ENCODE data around the gene LCN2. TPM values are rescaled to one million over a fixed set of nuclear protein-coding genes. Genes with fewer than 3 reads are reported as not detected.

The LCN2 gene
- total and polyA plus RNA-seq, 2 experiments from 2014 or later = 2.0 TPM; not detected in 1

DNA sequence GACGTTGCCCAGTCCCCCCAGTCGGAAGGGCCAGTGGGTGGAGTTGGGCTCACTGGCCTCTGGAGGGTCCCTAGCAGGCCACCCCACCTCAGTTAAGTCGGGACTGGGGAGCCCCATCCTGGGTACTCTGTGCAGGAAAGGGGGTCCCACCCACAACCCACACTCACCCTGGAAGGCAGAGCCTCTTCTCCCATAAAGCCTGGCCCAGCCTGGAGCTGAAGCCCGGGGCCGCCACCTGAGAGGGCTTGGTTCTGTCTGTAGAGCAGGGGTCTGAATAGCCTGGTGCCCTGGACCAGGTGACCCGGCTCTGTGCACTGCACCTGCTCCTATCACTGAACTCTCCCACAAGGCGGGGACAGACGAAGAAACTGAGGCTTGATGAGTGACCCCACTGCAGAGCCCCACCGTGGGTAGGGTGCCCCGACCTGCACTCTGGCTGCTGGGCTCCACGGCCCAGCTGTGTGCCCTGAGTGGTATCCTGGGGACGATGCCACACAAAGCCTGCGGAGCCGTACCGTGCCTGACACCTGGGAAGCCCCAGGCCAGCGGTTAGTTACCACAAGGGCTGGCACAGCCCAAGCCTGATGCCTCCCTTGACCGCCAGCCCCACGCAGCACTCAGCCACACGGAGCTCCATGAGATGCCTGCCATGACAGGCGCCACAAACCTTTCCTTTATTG, 29.1 kb upstream of the LCN2 start (continued):
- TF ChIP-seq, protein P1, sequence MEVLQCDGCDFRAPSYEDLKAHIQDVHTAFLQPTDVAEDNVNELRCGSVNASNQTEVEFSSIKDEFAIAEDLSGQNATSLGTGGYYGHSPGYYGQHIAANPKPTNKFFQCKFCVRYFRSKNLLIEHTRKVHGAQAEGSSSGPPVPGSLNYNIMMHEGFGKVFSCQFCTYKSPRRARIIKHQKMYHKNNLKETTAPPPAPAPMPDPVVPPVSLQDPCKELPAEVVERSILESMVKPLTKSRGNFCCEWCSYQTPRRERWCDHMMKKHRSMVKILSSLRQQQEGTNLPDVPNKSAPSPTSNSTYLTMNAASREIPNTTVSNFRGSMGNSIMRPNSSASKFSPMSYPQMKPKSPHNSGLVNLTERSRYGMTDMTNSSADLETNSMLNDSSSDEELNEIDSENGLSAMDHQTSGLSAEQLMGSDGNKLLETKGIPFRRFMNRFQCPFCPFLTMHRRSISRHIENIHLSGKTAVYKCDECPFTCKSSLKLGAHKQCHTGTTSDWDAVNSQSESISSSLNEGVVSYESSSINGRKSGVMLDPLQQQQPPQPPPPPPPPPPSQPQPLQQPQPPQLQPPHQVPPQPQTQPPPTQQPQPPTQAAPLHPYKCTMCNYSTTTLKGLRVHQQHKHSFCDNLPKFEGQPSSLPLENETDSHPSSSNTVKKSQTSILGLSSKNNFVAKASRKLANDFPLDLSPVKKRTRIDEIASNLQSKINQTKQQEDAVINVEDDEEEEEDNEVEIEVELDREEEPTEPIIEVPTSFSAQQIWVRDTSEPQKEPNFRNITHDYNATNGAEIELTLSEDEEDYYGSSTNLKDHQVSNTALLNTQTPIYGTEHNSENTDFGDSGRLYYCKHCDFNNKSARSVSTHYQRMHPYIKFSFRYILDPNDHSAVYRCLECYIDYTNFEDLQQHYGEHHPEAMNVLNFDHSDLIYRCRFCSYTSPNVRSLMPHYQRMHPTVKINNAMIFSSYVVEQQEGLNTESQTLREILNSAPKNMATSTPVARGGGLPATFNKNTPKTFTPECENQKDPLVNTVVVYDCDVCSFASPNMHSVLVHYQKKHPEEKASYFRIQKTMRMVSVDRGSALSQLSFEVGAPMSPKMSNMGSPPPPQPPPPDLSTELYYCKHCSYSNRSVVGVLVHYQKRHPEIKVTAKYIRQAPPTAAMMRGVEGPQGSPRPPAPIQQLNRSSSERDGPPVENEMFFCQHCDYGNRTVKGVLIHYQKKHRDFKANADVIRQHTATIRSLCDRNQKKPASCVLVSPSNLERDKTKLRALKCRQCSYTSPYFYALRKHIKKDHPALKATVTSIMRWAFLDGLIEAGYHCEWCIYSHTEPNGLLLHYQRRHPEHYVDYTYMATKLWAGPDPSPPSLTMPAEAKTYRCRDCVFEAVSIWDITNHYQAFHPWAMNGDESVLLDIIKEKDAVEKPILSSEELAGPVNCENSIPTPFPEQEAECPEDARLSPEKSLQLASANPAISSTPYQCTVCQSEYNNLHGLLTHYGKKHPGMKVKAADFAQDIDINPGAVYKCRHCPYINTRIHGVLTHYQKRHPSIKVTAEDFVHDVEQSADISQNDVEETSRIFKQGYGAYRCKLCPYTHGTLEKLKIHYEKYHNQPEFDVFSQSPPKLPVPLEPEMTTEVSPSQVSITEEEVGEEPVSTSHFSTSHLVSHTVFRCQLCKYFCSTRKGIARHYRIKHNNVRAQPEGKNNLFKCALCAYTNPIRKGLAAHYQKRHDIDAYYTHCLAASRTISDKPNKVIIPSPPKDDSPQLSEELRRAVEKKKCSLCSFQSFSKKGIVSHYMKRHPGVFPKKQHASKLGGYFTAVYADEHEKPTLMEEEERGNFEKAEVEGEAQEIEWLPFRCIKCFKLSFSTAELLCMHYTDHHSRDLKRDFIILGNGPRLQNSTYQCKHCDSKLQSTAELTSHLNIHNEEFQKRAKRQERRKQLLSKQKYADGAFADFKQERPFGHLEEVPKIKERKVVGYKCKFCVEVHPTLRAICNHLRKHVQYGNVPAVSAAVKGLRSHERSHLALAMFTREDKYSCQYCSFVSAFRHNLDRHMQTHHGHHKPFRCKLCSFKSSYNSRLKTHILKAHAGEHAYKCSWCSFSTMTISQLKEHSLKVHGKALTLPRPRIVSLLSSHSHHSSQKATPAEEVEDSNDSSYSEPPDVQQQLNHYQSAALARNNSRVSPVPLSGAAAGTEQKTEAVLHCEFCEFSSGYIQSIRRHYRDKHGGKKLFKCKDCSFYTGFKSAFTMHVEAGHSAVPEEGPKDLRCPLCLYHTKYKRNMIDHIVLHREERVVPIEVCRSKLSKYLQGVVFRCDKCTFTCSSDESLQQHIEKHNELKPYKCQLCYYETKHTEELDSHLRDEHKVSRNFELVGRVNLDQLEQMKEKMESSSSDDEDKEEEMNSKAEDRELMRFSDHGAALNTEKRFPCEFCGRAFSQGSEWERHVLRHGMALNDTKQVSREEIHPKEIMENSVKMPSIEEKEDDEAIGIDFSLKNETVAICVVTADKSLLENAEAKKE (CRISPR knock-in tag; IDR thresholded peaks at IDR 0.05) = no peak
- no peak for TF ChIP-seq EZH2 (IDR thresholded peaks at IDR 0.05; ENCODE audit: low read depth, unreplicated experiment)
- TF ChIP-seq, protein P2, sequence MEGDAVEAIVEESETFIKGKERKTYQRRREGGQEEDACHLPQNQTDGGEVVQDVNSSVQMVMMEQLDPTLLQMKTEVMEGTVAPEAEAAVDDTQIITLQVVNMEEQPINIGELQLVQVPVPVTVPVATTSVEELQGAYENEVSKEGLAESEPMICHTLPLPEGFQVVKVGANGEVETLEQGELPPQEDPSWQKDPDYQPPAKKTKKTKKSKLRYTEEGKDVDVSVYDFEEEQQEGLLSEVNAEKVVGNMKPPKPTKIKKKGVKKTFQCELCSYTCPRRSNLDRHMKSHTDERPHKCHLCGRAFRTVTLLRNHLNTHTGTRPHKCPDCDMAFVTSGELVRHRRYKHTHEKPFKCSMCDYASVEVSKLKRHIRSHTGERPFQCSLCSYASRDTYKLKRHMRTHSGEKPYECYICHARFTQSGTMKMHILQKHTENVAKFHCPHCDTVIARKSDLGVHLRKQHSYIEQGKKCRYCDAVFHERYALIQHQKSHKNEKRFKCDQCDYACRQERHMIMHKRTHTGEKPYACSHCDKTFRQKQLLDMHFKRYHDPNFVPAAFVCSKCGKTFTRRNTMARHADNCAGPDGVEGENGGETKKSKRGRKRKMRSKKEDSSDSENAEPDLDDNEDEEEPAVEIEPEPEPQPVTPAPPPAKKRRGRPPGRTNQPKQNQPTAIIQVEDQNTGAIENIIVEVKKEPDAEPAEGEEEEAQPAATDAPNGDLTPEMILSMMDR (conservative IDR thresholded peaks at IDR 0.05; ENCODE audit: low read depth in 2 of 2) = no peak
- no peak for TF ChIP-seq EZH2phosphoT487 (IDR thresholded peaks at IDR 0.05; ENCODE audit: unreplicated experiment)
- no peak for TF ChIP-seq ZNF114 (CRISPR knock-in tag; IDR thresholded peaks at IDR 0.05)

Data from GM23338 (cell line).